H1 (cell line): ENCODE results near the gene ITFG2. TPM values are rescaled to one million over a fixed set of nuclear protein-coding genes. Genes with fewer than 3 reads are reported as not detected.

ENCODE experiments used
- BCL11A ChIP-seq, 2 experiments: IDR thresholded peaks; one replicate each; pipeline ENCODE4 v1.6.1; 2011; ENCODE audit warnings: low read depth in 2 of 2, low read length in 2 of 2, mild to moderate bottlenecking in 2 of 2
- GABPA ChIP-seq: IDR thresholded peaks from 2 replicates; pipeline ENCODE4 v1.6.1; 2011; ENCODE audit warnings: mild to moderate bottlenecking, low read length, moderate library complexity, borderline replicate concordance; ENCODE audit not compliant: insufficient read depth
- JUN ChIP-seq: IDR thresholded peaks from 2 replicates; pipeline ENCODE4 v1.6.1; 2011; ENCODE audit warnings: low read depth, mild to moderate bottlenecking, improper control_type of control experiment, low read length
- KDM5A ChIP-seq: fragments of 200-600 bp; IDR thresholded peaks from 2 replicates; pipeline ENCODE4 v1.7.1; 2012; ENCODE audit warnings: mild to moderate bottlenecking, low read length, inconsistent platforms, mixed read lengths
- PHF8 ChIP-seq: fragments of 200-600 bp; sonication (generic); conservative IDR thresholded peaks from 2 replicates; pipeline ENCODE4 v1.7.1; 2012; ENCODE audit warnings: low read depth, mild to moderate bottlenecking, inconsistent platforms, low read length, moderate library complexity
- SRF ChIP-seq: IDR thresholded peaks from 2 replicates; pipeline ENCODE4 v1.6.1; 2011; ENCODE audit warnings: mild to moderate bottlenecking, low read depth, low read length, moderate library complexity
- TAF7 ChIP-seq: optimal IDR thresholded peaks from 2 replicates; pipeline ENCODE3; 2011; ENCODE audit warnings: low read depth, mild to moderate bottlenecking, inconsistent platforms, low read length, moderate library complexity, borderline replicate concordance
- TBP ChIP-seq: IDR thresholded peaks from 2 replicates; pipeline ENCODE4 v1.6.1; 2011; ENCODE audit warnings: low read depth, low read length, improper control_type of control experiment
- polyA plus RNA-seq, 7 experiments: library from polyadenylated mRNA; depleted of rRNA in 3 of 7; stranded (reverse) in 5 of 7; unstranded in 2 of 7; fragments of >200 nt in 5 of 7; fragments of 200-250 nt in 2 of 7; gene quantifications; 1 replicate in 5 of 7; 2 replicates in 1 of 7; 4 replicates in 1 of 7; pipeline versions ENCODE4 v1.2.1 to v1.2.3, GENCODE V29; 2011 to 2013; ENCODE audit warnings: missing spikeins in 2 of 7, mixed read lengths in 2 of 7
- total RNA-seq: library from RNA; stranded (reverse); fragmentation: NEBNext Ultra II Directional; extraction: Animal tissue kit (Norgen Biotek cat#: 25700); gene quantifications from 2 replicates; pipeline ENCODE4 v1.2.1, GENCODE V29; 2021

ITFG2 gene
- total and polyA plus RNA-seq, 2 of the 8 experiments (the other 6 are each of a cell fraction or from before 2014, with no cell fraction given) = 15.0 to 22.9 TPM

DNA sequence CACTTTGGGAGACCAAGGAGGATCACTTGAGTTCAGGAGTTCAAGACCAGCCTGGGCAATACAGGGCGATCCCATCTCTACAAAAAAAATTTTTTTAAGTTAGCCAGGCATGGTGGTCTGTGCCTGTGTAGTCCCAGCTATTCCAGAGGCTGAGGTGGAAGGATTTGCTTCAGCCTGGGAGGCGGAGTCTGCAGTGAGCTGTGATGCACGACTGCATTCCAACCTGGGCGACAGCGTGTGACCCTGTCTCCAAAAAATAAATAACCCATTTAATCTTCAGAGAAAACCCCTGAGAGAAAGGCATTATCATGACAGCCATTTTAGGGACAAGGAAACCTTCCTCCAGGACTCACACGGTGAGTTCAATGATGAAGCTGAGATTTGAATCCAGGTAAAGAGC, 21.4 kb upstream of the ITFG2 start (continued):
- no peak for TF ChIP-seq BCL11A (IDR thresholded peaks at IDR 0.05; ENCODE audit: low read depth in 2 of 2, low read length in 2 of 2)
- no peak for TF ChIP-seq JUN
- no peak for TF ChIP-seq GABPA
- TF ChIP-seq TAF7 = no peak
- no peak for TF ChIP-seq TBP
- no peak for TF ChIP-seq PHF8
- no peak for TF ChIP-seq KDM5A
- TF ChIP-seq SRF = no peak
